ENCODE data around the gene LUZP1.

DNA sequence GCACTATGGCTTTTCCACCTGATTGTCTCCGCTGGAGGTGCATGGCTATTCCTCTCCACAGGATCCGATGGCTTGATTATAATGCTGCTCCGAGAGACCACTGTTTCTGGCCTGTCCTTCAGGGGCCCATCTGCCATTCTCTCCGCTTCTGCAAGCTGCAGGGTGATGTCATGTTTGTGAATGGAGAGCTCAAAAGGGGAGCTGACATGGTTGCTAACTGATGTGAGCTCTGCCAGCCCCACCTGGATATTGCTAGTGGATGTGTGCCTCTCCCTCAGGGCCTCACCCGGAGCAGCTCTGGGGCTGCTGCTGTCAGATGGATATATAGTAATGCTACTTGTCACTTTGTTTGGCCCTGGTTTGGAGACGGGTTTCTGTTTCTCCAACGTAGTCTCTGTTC is 77.1 kb downstream of the LUZP1 start:
- TF ChIP-seq CTCF (IDR thresholded peaks at IDR 0.05) (no peak), POLR2A (IDR thresholded peaks at IDR 0.05) (no peak), POLR2AphosphoS5 (IDR thresholded peaks at IDR 0.05) (no peak)

Data from transverse colon (tissue), 4 donors.